HepG2 (cell line): ENCODE data around the gene ZNF30. TPM values are rescaled to one million over a fixed set of nuclear protein-coding genes. Genes with fewer than 3 reads are reported as not detected.
A peak's percentile ranks its signal among the peaks of the same experiment; 100 is the strongest.

Source experiments
- ATM ChIP-seq: fragments of 450-650 bp; IDR thresholded peaks from 2 replicates; pipeline ENCODE4 v1.7.1; 2017; ENCODE audit warnings: mild to moderate bottlenecking, borderline replicate concordance
- FOXA1 ChIP-seq, 2 experiments: fragments of 450-650 bp in 1 of 2; sonication (generic) in 1 of 2; formaldehyde crosslinking in 1 of 2; IDR thresholded peaks; 2 replicates each; pipeline versions ENCODE4 v1.4.0 to v1.6.1; 2016 to 2020; ENCODE audit warnings: missing genetic modification reagents in 1 of 2
- HNF4G ChIP-seq, 2 experiments: sonication (generic) in 1 of 2; formaldehyde crosslinking in 1 of 2; IDR thresholded peaks; 2 replicates each; pipeline versions ENCODE4 v1.4.0 to v1.6.1; 2011 to 2020; ENCODE audit warnings: borderline replicate concordance in 2 of 2, low read depth in 2 of 2, mild to moderate bottlenecking in 2 of 2, low read length in 1 of 2, missing genetic modification reagents in 1 of 2, moderate library complexity in 1 of 2
- MTA3 ChIP-seq: sonication (generic); formaldehyde crosslinking; IDR thresholded peaks from 2 replicates; pipeline ENCODE4 v1.4.0; 2020; ENCODE audit warnings: missing genetic modification reagents
- NFAT5 ChIP-seq: sonication (generic); formaldehyde crosslinking; IDR thresholded peaks from 2 replicates; pipeline ENCODE4 v1.4.0; 2020; ENCODE audit warnings: missing genetic modification reagents
- ZBTB38 ChIP-seq: sonication (generic); formaldehyde crosslinking; IDR thresholded peaks from 2 replicates; pipeline ENCODE4 v1.5.1; 2020; ENCODE audit warnings: mild to moderate bottlenecking, missing genetic modification reagents
- ZNF142 ChIP-seq: sonication (generic); formaldehyde crosslinking; IDR thresholded peaks from 2 replicates; pipeline ENCODE4 v1.4.0; 2020; ENCODE audit warnings: missing genetic modification reagents
- ZNF264 ChIP-seq: sonication (generic); formaldehyde crosslinking; IDR thresholded peaks from 2 replicates; pipeline ENCODE4 v1.4.0; 2020; ENCODE audit warnings: missing genetic modification reagents
- ZNF839 ChIP-seq: sonication (generic); formaldehyde crosslinking; IDR thresholded peaks from 2 replicates; pipeline ENCODE4 v1.4.0; 2020; ENCODE audit warnings: missing genetic modification reagents, mild to moderate bottlenecking, borderline replicate concordance
- polyA plus RNA-seq, 8 experiments: library from polyadenylated mRNA; depleted of rRNA in 3 of 8; stranded (reverse) in 7 of 8; unstranded in 1 of 8; fragments of >200 nt; fragmentation: Illumina TruSeq in 4 of 8; extraction: Trizol in 4 of 8; gene quantifications; 2 replicates each; pipeline versions ENCODE4 v1.2.1 to v1.2.3, GENCODE V29; 2011 to 2016; ENCODE audit warnings: low read depth in 4 of 8, missing spikeins in 1 of 8, mixed read lengths in 1 of 8; ENCODE audit not compliant: insufficient read depth in 1 of 8
- total RNA-seq, 5 experiments: library from RNA; depleted of rRNA; stranded (reverse); fragments of >200 nt; fragmentation: Illumina TruSeq; extraction: Trizol; gene quantifications; 2 replicates each; pipeline ENCODE4 v1.2.3, GENCODE V29; 2016; ENCODE audit warnings: low read depth in 1 of 5
- TF ChIP-seq, protein P1 (sequence below): sonication (generic); formaldehyde crosslinking; IDR thresholded peaks from 2 replicates; pipeline ENCODE4 v1.4.0; 2020; ENCODE audit warnings: mild to moderate bottlenecking, missing genetic modification reagents
- TF ChIP-seq, protein P2 (sequence below): sonication (generic); formaldehyde crosslinking; IDR thresholded peaks from 2 replicates; pipeline ENCODE4 v1.4.0; 2020; ENCODE audit warnings: low read depth, mild to moderate bottlenecking, missing genetic modification reagents

ZNF30 gene
- total and polyA plus RNA-seq, 2 of the 13 experiments (the other 11 are each of a cell fraction or from before 2014, with no cell fraction given), result 2.3 to 4.4 TPM

GRCh38 chr19:34961775-34962686, 35.3 kb downstream of the ZNF30 start (continued):
- TF ChIP-seq ZNF142 (CRISPR knock-in tag) (no peak), MTA3 (CRISPR knock-in tag) (no peak), ZNF839 (CRISPR knock-in tag) (no peak), ZBTB38 (CRISPR knock-in tag) (no peak), NFAT5 (CRISPR knock-in tag) (no peak), ZNF264 (CRISPR knock-in tag) (no peak), FOXA1 (IDR thresholded peaks at IDR 0.05) (no peak), FOXA1 (CRISPR knock-in tag; IDR thresholded peaks at IDR 0.05) (peak; percentile 56; the same call in 1 of the 2 replicates), ATM (no peak), HNF4G (IDR thresholded peaks at IDR 0.05; ENCODE audit: borderline replicate concordance, low read depth, low read length) (no peak), HNF4G (CRISPR knock-in tag; IDR thresholded peaks at IDR 0.05; ENCODE audit: borderline replicate concordance, low read depth) (no peak)
- TF ChIP-seq, protein P1, sequence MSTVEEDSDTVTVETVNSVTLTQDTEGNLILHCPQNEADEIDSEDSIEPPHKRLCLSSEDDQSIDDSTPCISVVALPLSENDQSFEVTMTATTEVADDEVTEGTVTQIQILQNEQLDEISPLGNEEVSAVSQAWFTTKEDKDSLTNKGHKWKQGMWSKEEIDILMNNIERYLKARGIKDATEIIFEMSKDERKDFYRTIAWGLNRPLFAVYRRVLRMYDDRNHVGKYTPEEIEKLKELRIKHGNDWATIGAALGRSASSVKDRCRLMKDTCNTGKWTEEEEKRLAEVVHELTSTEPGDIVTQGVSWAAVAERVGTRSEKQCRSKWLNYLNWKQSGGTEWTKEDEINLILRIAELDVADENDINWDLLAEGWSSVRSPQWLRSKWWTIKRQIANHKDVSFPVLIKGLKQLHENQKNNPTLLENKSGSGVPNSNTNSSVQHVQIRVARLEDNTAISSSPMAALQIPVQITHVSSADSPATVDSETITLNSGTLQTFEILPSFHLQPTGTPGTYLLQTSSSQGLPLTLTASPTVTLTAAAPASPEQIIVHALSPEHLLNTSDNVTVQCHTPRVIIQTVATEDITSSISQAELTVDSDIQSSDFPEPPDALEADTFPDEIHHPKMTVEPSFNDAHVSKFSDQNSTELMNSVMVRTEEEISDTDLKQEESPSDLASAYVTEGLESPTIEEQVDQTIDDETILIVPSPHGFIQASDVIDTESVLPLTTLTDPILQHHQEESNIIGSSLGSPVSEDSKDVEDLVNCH (CRISPR knock-in tag), result no peak
- TF ChIP-seq, protein P2, sequence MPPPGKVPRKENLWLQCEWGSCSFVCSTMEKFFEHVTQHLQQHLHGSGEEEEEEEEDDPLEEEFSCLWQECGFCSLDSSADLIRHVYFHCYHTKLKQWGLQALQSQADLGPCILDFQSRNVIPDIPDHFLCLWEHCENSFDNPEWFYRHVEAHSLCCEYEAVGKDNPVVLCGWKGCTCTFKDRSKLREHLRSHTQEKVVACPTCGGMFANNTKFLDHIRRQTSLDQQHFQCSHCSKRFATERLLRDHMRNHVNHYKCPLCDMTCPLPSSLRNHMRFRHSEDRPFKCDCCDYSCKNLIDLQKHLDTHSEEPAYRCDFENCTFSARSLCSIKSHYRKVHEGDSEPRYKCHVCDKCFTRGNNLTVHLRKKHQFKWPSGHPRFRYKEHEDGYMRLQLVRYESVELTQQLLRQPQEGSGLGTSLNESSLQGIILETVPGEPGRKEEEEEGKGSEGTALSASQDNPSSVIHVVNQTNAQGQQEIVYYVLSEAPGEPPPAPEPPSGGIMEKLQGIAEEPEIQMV, result no peak
